ENCODE data around the gene ITGAE. TPM values are rescaled to one million over a fixed set of nuclear protein-coding genes. Genes with fewer than 3 reads are reported as not detected.
"Not testable (repeated sequence)": the region's sequence is repeated elsewhere in the genome, so short reads cannot be mapped to it uniquely, and the experiment has no call there.

ITGAE gene
- total RNA-seq, 4 donors from 2014 or later, result 8.3 to 13.9 (median 9.6) TPM

- 71 to 73% methylated on average over 3 of the region's 3 CpGs for WGBS, 2 donors
- intact Hi-C loops (cut with DNase I; ENCODE audit: low total_unique reads), result no loop called here
- TF ChIP-seq CTCF (IDR thresholded peaks at IDR 0.05) (no peak), POLR2A (IDR thresholded peaks at IDR 0.05) (no peak)
- H3K4me3 ChIP-seq (ENCODE audit: low read depth, poor library complexity, severe bottlenecking), result no peak overlapping the region
- no peak for DNase-seq (ENCODE audit: low spot score in 2 of 2)
Measured at GRCh38 chr17:3708366-3708765, 92.6 kb downstream of the ITGAE start.

- intact Hi-C loops (cut with DNase I; ENCODE audit: low total_unique reads); H3K4me3 ChIP-seq (ENCODE audit: low read depth, poor library complexity, severe bottlenecking); DNase-seq (ENCODE audit: low spot score in 2 of 2): not testable (repeated sequence)
- WGBS, 2 donors, result 89 to 96% methylated on average over 1 of the region's 1 CpG
Measured at GRCh38 chr17:3705718-3705984, 95.3 kb downstream of the ITGAE start.

- TF ChIP-seq CTCF (IDR thresholded peaks at IDR 0.05) (no peak), POLR2A (IDR thresholded peaks at IDR 0.05) (no peak)
- 85 to 86% methylated on average over 20 of the region's 20 CpGs for WGBS, 2 donors
- intact Hi-C loops (cut with DNase I; ENCODE audit: low total_unique reads), result no loop called here
- DNase-seq (ENCODE audit: low spot score in 2 of 2), result no peak
- H3K4me3 ChIP-seq (ENCODE audit: low read depth, poor library complexity, severe bottlenecking), result no peak overlapping the region
Measured at GRCh38 chr17:3704931-3705717, 95.9 kb downstream of the ITGAE start.

- WGBS, 2 donors, result 83 to 89% methylated on average over 7 of the region's 7 CpGs
- intact Hi-C loops (cut with DNase I; ENCODE audit: low total_unique reads), result not testable (repeated sequence)
Measured at GRCh38 chr17:3702041-3702539, 98.9 kb downstream of the ITGAE start.

GRCh38 chr17:3699951-3700350, 101.0 kb downstream of the ITGAE start:
- 90 to 95% methylated on average over 4 of the region's 4 CpGs for WGBS, 2 donors

More at GRCh38 chr17:3702041-3702539, 98.9 kb downstream of the ITGAE start:
- not testable (repeated sequence) for H3K4me3 ChIP-seq (ENCODE audit: low read depth, poor library complexity, severe bottlenecking); DNase-seq (ENCODE audit: low spot score in 2 of 2)

GRCh38 chr17:3698139-3698538, 102.8 kb downstream of the ITGAE start:
- DNase-seq (ENCODE audit: low spot score in 2 of 2), result no peak
- 74 to 87% methylated on average over 4 of the region's 4 CpGs for WGBS, 2 donors
- H3K4me3 ChIP-seq (ENCODE audit: low read depth, poor library complexity, severe bottlenecking), result no peak overlapping the region
- TF ChIP-seq CTCF (IDR thresholded peaks at IDR 0.05), result no peak
- TF ChIP-seq POLR2A (IDR thresholded peaks at IDR 0.05), result no peak
- intact Hi-C loops (cut with DNase I; ENCODE audit: low total_unique reads), result no loop called here

More at GRCh38 chr17:3699951-3700350, 101.0 kb downstream of the ITGAE start:
- no peak overlapping the region for H3K4me3 ChIP-seq (ENCODE audit: low read depth, poor library complexity, severe bottlenecking)
- no peak for DNase-seq (ENCODE audit: low spot score in 2 of 2)
- no peak for TF ChIP-seq POLR2A (IDR thresholded peaks at IDR 0.05)
- TF ChIP-seq CTCF (IDR thresholded peaks at IDR 0.05), result no peak
- intact Hi-C loops (cut with DNase I; ENCODE audit: low total_unique reads), result no loop called here

- TF ChIP-seq CTCF (IDR thresholded peaks at IDR 0.05) (no peak), POLR2A (IDR thresholded peaks at IDR 0.05) (no peak)
- intact Hi-C loops (cut with DNase I; ENCODE audit: low total_unique reads), result no loop called here
- no peak overlapping the region for H3K4me3 ChIP-seq (ENCODE audit: low read depth, poor library complexity, severe bottlenecking)
- DNase-seq (ENCODE audit: low spot score in 2 of 2), result no peak
- 46 to 47% methylated on average over 12 of the region's 12 CpGs for WGBS, 2 donors
Measured at GRCh38 chr17:3697103-3697476, 103.9 kb downstream of the ITGAE start.

Measured in lower leg skin (tissue), 4 donors.